ENCODE results near the gene CSNK1D. TPM values are rescaled to one million over a fixed set of nuclear protein-coding genes. Genes with fewer than 3 reads are reported as not detected.

CSNK1D gene
- total RNA-seq, 1 experiment from 2014 or later, result 196 TPM

DNA sequence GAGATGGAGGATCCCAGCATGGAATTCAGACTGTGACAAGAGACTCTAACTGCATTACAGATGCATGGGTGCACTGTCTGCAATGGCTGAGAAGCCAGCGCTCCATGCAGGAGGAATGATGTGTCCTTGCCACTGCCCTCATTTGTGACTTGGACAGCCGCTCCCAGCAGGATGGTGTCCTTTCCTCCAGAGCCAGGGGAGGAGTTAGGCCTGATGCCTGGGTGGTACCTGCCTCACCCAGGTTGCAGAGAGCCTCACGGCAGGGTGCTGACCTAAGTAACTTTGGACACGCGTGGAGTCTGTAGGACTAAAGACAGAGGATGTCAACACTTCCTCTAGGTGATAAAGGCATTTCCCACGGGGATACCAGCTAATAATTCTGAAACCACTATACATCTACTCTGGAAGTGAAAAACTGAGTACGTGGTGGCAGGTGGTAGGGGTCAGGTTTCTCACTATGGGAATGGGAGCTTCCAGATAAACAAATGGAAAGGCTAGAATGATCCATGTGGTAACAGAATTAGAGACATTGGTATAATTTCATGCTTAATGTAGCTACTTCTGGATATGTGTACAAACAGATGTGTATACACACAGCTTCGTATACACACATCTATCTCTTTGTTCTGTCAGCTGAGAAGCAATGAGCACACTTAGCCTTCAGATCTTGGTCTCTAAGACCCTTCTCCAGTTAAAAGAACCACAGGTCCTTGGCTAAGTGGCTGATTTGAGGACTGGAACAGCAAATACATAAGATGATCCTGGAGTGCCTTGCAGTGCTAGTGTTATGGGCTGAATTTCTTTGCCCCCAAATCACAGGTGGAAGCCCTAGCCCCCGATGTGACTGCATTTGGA, 13.7 kb upstream of the CSNK1D start:
- no peak overlapping the region for H3K4me3 ChIP-seq (ENCODE audit: low read depth, low read length)
- no peaks in the 10 kb centered on the region for H3K9me3 Mint-ChIP-seq (ENCODE audit: unreplicated experiment)
- DNase-seq, result no peak
- POLR2A ChIA-PET, result no interaction called here
- intact Hi-C loops (cut with micrococcal nuclease; ENCODE audit: unreplicated experiment), result no loop called here
- peak overlapping the region; percentile 74 for H3K27ac Mint-ChIP-seq (ENCODE audit: unreplicated experiment)
- CTCF ChIA-PET, result no interaction called here
- H3K27me3 ChIP-seq (replicated peaks; ENCODE audit: control insufficient read depth, insufficient read depth, low read length), result no peaks in the 10 kb centered on the region
- BruUV-seq (replicated peaks), result no TSS peak
- peaks cover 36% of the 10 kb centered on the region for H3K4me1 ChIP-seq
- H3K9me3 ChIP-seq, result no peaks in the 10 kb centered on the region
- H3K36me3 ChIP-seq (ENCODE audit: control insufficient read depth, insufficient read depth, low read length), result no peaks in the 10 kb centered on the region
- no peak for TF ChIP-seq CTCF (IDR thresholded peaks at IDR 0.05; ENCODE audit: insufficient read depth in 1 of 2, low read depth in 1 of 2, low read length in 1 of 2, severe bottlenecking in 1 of 2, unreplicated experiment in 1 of 2)
- no peaks in the 10 kb centered on the region for H3K27me3 Mint-ChIP-seq (ENCODE audit: insufficient read depth, unreplicated experiment)
- peaks cover 6% of the 10 kb centered on the region for H3K36me3 Mint-ChIP-seq (ENCODE audit: insufficient read depth, unreplicated experiment)
- peaks cover 37% of the 10 kb centered on the region for H3K4me1 Mint-ChIP-seq (ENCODE audit: low read depth, unreplicated experiment)
- H3K4me3 Mint-ChIP-seq (ENCODE audit: unreplicated experiment), result no peak overlapping the region

GRCh38 chr17:82285141-82285540, 11.6 kb upstream of the CSNK1D start:
- ChIA-PET CTCF (no interaction called here), POLR2A (no interaction called here)
- Mint-ChIP-seq H3K27ac (ENCODE audit: unreplicated experiment) (no peak overlapping the region), H3K9me3 (ENCODE audit: unreplicated experiment) (no peaks in the 10 kb centered on the region), H3K27me3 (ENCODE audit: insufficient read depth, unreplicated experiment) (no peaks in the 10 kb centered on the region), H3K4me3 (ENCODE audit: unreplicated experiment) (no peak overlapping the region), H3K4me1 (ENCODE audit: low read depth, unreplicated experiment) (peaks cover 33% of the 10 kb centered on the region), H3K36me3 (ENCODE audit: insufficient read depth, unreplicated experiment) (peaks cover 12% of the 10 kb centered on the region)
- Histone ChIP-seq H3K4me3 (ENCODE audit: low read depth, low read length) (no peak overlapping the region), H3K4me1 (peaks cover 28% of the 10 kb centered on the region), H3K36me3 (ENCODE audit: control insufficient read depth, insufficient read depth, low read length) (no peaks in the 10 kb centered on the region), H3K9me3 (no peaks in the 10 kb centered on the region), H3K27me3 (replicated peaks; ENCODE audit: control insufficient read depth, insufficient read depth, low read length) (no peaks in the 10 kb centered on the region)
- TF ChIP-seq CTCF (IDR thresholded peaks at IDR 0.05; ENCODE audit: insufficient read depth in 1 of 2, low read depth in 1 of 2, low read length in 1 of 2, severe bottlenecking in 1 of 2, unreplicated experiment in 1 of 2), result no peak
- intact Hi-C loops (cut with micrococcal nuclease; ENCODE audit: unreplicated experiment), result no loop called here
- DNase-seq, result no peak
- BruUV-seq (replicated peaks), result no TSS peak

DNA sequence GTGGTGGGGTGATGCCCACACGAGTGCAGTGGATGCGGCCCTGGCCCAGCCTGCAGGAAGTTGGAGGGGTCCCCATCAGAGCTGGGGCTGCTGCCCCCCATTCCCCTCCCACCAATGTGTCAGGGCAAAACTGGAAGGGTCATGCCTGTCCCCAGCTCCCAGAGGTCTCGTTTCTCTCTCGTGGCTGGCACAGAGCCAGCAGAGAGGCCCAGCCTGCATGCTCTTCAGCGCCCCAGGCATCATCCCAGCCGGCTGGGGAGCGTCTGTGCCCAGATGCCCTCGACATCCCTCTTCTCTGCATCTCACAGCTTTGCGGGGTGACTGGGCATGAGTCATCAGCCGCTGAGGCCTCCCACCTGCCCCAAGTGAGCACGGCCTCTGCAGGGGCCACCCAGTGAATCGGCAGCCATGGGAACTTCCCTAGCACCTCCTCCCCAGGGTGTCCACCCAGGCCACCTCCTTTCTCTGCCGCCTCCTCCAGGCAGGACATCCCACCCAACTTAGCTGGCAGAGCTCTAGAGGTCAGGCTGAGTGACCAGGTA, 9.8 kb upstream of the CSNK1D start:
- Histone ChIP-seq H3K4me1 (peaks cover 21% of the 10 kb centered on the region), H3K27me3 (replicated peaks; ENCODE audit: control insufficient read depth, insufficient read depth, low read length) (no peaks in the 10 kb centered on the region), H3K4me3 (ENCODE audit: low read depth, low read length) (no peak overlapping the region), H3K9me3 (no peaks in the 10 kb centered on the region), H3K36me3 (ENCODE audit: control insufficient read depth, insufficient read depth, low read length) (no peaks in the 10 kb centered on the region)
- peaks cover 20% of the 10 kb centered on the region for H3K36me3 Mint-ChIP-seq (ENCODE audit: insufficient read depth, unreplicated experiment)
- peaks cover 25% of the 10 kb centered on the region for H3K4me1 Mint-ChIP-seq (ENCODE audit: low read depth, unreplicated experiment)
- POLR2A ChIA-PET, result no interaction called here
- CTCF ChIA-PET, result no interaction called here
- no peaks in the 10 kb centered on the region for H3K27me3 Mint-ChIP-seq (ENCODE audit: insufficient read depth, unreplicated experiment)
- H3K9me3 Mint-ChIP-seq (ENCODE audit: unreplicated experiment), result no peaks in the 10 kb centered on the region
- DNase-seq, result no peak
- H3K4me3 Mint-ChIP-seq (ENCODE audit: unreplicated experiment), result no peak overlapping the region
- BruUV-seq (replicated peaks), result no TSS peak
- H3K27ac Mint-ChIP-seq (ENCODE audit: unreplicated experiment), result no peak overlapping the region
- no peak for TF ChIP-seq CTCF (IDR thresholded peaks at IDR 0.05; ENCODE audit: insufficient read depth in 1 of 2, low read depth in 1 of 2, low read length in 1 of 2, severe bottlenecking in 1 of 2, unreplicated experiment in 1 of 2)
- intact Hi-C loops (cut with micrococcal nuclease; ENCODE audit: unreplicated experiment), result no loop called here

Measured in Caco-2 (cell line).